ENCODE measurements around the gene SYT7.

The SYT7 gene

DNA sequence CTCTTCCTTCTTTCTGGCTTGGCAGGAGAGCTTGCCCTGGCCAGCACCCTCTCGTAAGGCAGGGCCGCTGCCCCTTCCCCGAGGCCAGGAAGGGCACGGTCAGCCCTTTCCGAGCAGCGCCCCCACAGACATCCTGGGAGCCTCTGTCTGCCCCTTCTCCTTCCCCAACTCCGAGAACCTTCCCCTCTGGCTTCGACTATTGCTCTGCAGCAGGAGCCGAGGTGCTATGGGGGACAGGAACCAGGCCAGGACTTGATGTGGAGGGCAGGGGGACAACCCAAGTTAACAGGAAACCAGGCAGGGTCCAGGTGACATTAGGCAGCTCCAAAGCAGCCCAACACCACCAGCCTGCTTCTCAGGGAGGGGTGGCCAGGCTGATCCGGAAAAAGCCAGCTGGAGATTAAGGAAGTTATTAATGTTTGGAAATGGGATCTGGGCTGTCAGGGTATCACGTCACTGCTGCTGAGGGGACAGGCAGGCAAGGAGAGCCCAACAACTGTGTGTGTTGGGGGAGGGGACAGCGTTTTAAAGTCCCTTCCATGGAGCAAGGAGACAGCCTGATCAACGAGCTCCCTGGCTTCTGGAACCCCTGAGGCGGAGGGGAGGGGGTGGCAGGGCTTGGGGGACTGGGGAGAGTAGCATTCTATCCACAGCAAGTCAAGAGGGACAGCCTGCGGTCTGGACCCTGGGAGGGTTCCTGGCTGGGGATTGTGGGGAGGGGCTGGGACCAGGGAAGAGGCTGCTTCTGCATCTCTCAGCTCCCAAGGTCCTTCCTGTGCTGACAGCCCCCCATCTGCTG lies 27.3 kb downstream of the SYT7 start:
- DNase-seq (ENCODE audit: low spot score) = no peak

DNA sequence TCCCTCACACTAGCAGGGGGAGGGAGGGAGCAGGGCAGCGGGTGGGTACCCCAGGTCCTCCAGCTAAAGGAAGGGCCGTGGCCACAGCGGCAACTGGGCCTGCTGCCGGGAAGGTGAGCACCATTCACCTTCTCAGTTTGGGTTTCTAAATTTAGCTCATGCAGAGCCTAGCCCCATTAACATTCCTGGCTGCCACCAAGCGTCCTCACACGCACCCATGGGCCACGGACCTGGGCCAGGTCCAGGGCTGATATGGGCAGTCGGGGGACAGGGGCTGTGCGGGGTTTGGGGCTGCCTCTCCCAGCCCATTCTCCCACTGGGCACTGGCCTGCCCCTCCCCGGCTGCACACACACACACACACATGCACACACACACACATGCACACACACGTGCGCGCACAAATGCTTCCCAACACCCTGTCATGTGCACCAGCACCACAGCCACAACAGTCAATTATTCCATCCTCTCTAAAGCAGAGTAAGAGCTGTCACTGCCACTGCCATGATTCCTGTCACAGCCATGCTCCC lies 28.7 kb downstream of the SYT7 start:
- no peak for DNase-seq (ENCODE audit: low spot score)

DNA sequence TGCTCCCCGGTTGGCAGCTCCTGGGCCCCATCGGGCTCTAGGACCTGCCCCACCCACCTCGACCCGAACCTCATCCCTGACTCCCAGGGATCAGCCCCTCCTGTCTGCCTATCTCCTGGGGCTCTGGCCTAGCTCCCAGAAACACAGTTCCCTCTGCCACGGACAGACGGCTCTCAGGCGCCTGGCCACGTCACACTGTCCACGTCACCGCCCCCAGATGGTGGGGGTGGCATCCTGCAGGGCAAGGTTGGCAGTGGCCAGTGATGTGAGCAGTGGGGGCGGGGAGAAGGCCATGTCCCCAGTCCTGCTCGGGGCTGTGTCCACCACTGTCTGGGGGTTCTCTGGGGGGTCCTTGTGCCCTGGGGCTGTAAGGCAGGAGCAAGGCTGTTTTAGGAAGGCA lies 29.2 kb downstream of the SYT7 start:
- DNase-seq (ENCODE audit: low spot score) = peak; percentile 52

DNA sequence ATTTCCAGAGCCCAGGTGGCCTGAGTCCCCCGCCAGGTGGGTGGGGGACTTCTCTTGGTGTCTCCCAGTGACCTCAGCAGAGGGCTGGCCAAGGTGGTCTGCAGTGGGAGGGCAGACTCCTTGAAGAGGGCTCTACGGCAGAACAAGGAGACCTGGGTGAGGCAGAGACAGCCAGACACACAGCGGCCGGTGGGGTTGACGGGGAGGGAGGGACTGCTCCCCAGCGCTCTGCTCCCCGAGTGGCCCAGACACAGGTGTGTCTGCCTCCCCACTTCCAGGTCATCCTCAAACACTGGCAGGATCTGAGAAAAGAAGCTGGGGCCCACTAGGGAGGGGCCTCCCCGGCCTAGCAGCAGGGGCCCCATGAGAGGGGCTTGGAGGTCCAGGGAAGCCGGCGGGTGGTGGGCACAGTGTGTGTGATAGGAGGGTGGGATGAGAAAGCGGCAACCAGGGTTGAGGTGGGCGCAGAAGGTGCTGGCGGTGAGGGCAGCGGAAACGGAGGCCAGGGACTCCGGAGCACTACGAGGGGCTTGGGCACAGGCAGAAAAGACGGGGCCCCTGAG lies 30.1 kb downstream of the SYT7 start:
- DNase-seq (ENCODE audit: low spot score) = no peak

DNA sequence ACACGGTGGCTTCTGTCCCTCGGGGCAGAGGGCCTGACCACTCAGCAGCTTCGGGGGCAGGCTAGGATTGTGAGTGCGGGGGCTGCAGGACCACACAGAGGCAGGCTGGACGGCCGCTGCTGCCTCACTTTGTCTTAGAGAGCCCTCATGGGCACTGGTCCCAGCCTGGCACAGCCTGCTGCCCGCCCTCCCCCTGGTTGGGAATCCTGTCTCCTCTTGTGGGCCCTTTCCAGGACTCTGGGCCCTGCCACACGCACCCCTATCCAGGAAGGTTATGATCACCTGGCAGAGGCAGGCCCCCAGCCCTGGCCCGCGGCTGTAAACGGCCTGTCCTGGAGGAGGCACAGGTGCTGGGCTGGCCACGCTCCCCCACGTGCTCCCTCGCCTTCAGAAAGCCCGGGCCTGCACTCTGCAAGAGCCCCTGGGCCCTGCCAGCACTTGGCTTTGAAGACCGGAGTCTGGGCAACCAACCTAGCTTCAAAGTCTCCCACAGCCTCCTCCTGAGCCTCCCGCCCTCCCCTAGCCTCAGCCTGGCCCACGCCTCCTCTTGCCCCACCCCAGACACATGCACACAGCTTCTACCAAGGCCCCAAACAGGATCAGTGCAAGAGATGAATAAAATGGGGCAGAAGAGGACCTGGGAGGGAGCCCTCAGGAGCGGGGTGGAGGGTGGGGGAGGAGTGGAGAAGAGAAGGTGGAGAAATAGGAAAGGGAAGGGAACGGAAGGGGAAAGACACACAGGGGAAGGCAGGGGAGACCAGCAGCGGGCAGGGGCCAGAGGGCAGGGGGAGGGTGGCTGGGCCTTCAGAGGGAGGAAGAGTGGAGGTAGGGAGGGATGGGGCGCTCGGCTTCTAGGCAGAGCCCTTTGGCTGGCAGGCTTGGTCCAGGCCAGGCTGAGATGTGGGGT lies 31.0 kb downstream of the SYT7 start:
- DNase-seq (ENCODE audit: low spot score) = no peak

DNA sequence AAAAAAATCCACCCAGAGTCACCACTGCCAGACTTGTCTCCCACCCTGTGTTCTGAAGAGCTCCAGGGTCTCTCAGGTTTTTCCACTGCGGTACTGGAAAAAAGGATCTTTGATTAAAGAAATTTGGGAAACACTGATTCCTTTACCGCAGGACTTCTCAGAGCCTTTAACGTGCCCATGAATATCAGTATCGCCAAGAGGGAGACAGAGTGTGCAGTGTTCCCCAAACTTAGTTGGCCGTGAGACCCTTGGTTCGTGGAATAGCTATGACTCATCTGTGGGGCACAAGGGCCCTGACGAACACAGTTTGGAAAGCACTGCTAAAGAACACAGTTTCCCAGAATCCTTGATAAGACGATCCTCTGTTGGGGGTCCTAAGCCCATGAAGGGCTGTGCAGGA lies 31.7 kb downstream of the SYT7 start:
- no peak for DNase-seq (ENCODE audit: low spot score)

DNA sequence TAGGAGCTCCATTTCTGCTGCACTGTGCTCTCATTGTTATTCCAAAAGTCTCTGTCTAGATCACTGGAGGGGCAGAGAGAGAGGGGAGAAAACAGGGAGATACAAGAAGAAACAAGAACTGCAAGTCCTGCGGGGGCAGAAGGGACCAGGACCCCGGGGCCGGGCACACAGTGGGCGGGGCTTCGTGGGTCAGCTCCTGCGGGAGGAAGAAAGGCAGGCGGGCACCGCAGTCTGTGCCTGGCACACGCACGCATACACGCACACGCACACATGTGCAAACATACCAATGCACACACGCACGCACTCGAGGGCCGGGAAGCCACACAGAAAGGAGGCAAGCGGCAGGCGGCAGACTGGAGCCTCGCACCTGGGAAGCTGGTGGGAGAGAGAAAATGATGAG lies 33.6 kb downstream of the SYT7 start:
- no peak for DNase-seq (ENCODE audit: low spot score)

DNA sequence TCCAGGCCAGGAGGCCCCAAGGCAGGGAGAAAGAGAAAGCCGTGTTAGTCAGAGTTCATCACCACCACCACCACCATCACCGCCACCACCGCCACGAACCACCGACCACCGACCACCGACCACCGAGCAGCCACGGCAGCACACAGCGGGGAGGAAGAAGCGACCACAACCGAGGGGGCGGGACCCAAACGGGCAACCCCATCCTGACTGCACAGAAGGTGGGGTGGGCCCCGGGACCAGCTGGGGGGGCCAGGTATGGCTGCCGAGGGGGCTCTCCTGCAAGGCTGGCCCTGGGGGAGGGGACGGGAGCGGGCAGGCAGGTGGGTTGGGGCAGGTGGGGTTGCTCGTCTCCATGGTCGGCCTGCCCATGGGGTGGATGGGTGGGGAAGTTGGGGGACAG lies 34.2 kb downstream of the SYT7 start:
- DNase-seq (ENCODE audit: low spot score) = no peak

DNA sequence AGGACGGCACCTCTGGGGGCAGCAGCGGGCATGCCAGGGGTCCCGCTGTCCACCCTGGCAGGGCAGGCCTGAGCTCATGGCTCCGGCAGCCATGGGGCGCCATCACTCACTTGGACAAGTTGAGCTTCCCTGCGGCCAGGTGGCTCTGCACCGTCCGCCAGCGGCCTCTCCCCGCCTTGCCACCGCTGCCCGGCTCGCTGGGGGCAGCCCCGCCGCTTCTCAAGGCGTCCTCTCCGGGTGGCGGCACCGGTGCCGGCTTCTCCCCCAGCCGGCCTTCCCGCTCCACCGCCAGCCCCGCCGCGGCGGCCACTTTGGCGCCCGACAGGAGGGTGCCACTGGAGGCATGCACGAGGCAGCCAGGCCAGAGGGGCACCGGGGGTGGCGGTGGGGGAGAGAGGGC lies 35.0 kb downstream of the SYT7 start:
- no peak for DNase-seq (ENCODE audit: low spot score)

DNA sequence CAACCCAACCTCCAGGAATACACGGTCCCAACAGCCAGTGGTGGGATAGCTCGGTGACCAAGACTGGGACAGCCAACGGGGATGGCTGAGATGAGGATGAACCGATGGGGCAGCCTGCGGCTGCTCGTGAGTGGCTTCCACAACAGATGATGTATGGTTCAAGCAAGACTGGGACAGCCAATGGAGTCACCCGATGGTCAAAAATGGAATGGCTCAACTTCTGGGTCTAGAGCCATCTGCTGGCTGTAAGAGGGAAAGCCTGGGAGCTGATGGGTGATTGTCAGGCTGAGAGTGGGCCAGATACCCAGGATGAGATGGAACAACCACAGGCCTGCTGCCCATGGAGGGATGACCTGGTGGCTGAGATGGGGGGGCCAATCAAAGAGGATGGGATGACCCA lies 35.5 kb downstream of the SYT7 start:
- peak; percentile 77 for DNase-seq (ENCODE audit: low spot score)

DNA sequence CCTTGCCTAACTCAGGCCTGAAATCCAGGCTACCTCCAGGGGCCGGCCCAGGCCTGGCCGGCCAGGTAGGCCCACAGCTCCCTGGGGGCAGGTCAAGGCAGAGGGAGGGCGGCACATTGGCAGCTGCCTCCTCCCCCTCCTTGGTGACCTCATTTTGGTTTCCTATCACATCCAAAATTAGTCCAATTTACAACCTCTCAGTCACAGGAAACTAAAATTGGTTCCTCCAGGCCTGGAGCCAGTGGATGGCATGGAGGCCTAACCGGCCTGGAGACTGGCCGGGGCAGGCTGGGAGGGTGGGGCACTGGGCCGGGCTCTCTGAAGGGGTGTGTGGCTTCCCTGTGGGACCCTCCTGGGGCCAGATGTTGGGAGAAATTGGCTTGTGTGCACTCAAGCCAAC lies 36.4 kb downstream of the SYT7 start:
- DNase-seq (ENCODE audit: low spot score) = no peak

DNA sequence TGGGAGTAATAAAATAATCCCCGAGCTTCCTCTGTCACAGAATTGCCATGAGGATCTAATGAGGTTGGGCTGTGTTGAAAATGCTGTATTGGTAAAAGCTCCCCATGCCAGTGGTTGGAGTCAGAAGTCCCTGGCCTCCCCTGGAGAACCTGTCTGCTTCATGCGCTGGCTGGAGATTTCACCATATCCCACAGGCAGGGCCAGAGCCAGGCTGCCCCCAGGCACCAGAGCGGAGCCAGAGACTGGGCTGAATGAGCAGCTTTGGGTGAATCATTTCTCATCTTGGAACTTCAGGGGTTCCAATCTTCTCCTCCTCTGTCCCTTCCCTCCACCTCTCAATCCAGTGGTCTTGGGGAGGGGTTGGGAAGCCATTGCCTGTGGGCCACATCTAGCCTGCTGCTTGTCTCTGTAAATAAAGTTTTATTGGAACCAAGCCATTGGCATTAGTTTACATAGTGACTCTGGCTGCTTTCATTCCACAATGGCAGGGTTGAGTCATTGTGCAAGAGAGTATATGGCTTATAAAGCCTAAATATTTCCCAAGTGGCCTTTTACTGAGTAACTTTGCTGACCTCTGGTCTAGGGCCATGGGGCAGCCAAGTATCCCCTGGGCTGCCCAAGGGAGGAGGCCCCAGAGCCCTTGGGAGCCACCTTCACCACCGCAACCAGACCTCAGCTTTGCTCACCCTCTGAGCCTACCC lies 37.1 kb downstream of the SYT7 start:
- DNase-seq (ENCODE audit: low spot score) = no peak

DNA sequence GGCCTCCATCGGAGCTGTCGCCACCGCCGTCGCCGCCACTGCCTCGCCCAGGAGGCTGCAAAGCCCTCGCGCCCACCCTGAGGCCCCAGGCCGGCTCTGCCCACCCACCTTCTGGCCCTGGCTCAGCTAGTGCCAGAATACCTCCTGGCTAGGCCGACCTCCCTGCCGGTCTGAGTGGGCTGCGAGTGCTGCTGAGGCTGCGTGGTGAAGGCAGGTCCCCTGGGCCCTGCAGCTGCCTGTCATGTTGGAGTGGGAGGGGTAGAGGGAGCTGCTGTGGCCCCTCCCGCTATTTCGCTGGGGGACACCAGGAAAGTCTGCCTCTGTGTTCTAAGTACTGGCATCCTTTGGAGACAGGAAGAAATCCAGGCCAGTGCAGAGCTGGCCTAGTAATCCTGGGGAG lies 38.2 kb downstream of the SYT7 start:
- no peak for DNase-seq (ENCODE audit: low spot score)

DNA sequence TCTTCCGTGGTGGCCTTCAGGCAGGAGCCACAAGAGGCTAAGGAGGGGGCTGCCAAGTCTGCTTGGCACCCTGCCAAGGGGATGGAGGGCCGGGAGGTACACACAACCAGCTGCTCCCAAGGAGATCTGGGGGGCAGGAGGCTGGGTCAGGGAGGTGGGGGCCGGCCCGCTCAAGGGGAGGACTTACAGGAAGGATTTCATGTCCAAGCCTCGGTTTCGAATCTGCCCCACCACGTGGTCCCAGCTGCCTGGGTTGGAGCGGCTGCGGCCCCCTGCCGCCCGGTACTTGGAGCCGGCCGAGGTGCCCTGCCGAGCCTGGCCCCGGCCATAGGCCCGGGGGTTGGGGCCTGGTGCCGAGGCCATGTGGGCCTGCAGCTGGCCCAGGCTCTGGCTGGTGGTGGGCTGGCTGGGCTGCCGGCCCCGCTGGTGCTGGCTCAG lies 38.8 kb downstream of the SYT7 start:
- DNase-seq (ENCODE audit: low spot score) = peak; percentile 60

DNA sequence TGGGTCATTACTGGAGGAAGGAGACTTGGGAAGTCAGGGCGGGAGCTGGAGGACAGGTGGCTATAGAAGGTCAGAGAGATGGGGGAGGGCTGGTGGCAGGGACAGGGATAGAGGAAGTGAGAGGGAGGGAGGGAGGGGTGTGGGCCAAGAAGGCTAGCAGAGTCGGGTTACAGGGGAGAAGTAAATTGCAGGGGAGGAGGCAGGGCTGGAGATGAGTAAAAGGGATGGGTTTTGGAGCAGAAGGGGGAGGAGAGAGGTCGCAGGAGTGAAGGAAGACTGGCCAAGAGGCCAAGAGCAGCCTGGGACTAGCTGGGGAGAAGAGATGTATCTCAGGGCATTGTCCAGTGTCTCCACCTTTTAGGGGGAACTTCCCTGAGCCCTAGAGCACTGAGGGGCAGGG lies 39.3 kb downstream of the SYT7 start:
- DNase-seq (ENCODE audit: low spot score) = peak; percentile 84

DNA sequence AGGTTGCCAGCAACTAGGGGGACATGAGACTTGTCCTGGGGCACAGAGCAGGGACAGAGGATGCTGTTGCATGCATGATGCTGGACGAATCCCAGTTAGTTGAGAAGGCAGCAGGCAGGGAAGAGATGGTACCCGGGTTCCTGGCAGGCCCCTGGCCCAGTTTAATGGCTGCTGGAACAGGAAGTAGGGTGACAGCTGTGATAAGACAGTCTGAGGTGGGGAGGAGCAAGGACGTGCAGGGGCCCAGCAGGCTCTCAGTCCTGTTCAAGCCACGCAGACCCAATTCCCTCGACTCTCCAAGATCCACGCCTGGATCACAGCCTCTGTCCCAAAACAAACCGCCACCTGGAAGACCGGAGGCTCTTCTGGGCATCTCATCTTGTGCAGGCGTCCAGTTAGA lies 40.3 kb downstream of the SYT7 start:
- no peak for DNase-seq (ENCODE audit: low spot score)

DNA sequence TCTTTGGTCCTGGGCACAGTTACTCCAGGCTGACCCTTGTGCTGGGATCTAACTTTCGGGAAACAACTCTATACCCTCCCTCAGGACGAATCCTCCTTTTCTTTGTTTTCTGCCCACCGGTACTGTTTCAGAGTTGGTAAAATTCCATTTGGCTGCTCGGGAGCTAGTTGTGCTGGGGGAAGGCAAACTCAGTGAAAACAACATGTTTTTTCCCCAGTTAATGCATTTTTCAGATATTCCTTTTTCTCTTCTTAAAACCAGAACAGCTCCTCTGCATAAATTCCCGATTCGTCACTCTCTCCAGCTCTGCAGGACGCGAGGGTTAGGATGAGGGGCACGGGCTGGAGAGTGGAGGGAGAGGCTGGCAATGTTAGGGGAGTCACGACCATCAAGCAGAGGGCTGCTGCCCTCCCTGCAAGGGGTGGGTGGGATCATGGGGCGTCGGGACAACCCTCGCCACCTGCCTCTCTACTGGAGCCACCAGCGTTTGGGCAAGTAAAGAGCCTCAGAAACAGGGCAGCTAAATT lies 41.0 kb downstream of the SYT7 start:
- DNase-seq (ENCODE audit: low spot score) = no peak

DNA sequence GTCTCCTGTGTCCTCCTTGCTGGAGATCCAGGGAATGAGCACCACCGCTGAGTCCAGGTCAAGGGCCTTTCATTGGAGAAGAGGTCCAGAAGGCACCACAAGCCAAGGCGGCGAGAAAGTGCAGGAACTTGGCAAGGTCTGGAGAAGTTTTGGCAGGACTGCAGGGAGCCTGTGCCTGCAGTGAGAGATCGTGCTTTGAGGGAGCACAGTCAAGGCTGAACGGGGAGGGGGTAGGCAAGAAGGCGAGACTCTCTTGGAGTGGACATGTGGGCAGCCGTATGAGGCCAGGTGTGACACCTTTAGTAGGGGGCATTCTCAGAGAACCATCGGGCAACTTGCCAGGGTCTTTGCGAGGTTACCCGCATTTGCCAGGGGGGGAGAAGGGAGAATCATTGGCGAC lies 41.9 kb downstream of the SYT7 start:
- no peak for DNase-seq (ENCODE audit: low spot score)

DNA sequence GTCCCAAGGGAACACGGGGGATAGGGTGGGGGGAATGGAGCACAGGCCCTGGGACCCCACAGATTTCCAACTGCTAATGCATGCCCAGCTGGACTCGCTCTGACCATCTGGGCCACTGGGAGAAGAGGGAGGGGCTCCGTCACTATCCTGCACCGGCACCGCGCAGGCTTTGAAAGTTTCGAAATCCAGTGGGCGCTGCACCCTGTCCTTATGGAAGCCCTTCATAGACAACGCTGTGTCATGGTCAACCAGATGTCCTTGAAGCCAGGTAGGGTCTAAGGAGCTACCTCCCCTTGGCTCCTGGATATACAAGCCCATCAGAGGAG lies 42.3 kb downstream of the SYT7 start:
- DNase-seq (ENCODE audit: low spot score) = no peak

DNA sequence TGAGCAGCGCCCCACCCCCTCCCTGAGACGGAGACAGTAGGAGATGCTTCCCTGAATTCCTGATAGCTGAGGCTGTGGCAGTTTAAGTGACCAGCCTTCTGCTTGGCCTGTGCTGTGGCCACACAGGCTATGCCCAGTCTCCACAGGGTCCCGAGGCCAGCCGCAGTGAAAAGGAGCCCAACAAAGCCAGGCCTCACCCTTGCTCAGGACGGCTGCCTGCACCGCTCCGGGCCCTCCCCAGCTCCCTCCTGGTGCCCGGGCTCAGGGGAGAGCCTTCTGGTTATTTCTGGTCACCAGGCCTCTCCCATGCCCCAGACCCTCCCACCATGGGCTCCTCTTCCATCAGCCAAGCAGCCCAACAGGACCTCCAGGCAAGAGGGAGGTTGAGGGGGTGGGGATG lies 43.5 kb downstream of the SYT7 start:
- no peak for DNase-seq (ENCODE audit: low spot score)

DNA sequence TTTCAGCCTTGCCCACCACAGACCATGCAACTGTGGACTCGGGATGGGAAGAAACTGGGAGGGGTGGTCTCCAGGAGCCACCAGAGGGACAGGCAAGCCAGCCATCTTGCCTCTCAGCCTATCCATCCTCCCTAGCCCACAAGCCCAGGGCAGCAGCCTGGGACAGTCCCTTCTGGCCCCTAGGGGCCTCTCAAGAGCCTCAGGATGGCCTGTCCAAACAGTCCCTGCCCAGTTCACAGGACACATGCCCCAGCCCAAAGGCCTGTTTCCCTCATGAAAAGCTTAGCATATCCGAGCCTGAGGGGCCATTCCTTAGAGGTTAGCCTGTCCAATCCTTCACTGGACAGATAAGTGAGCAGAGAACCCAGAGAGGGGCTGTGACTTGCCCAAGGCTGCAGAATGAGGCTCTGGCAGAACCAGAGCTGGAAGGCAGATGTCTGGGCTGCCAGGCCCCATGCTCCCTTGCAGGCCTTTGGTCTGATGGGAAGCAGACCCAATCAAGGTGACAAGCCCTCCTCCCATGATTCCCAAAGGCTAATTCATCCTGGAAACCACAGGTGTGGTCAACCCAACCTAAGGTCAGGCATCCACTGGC lies 44.1 kb downstream of the SYT7 start:
- no peak for DNase-seq (ENCODE audit: low spot score)
